Measurements from ENCODE around the gene ADAMTSL4.
A peak's percentile ranks its signal among the peaks of the same experiment; 100 is the strongest.

Gene ADAMTSL4

GRCh38 chr1:150548632-150549495, at the start of gene ADAMTSL4:
TSS of gene ADAMTSL4 (plus strand) at chr1:150549408. CDS start at chr1:150552289, 2,881 bp downstream.
- Mint-ChIP-seq H3K4me3 (peak within 1 kb of the TSS; percentile 80 to 83), H3K27ac (peak within 1 kb of the TSS; percentile 79), H3K27me3 (peaks cover 5 to 24% of the 10 kb centered on the region in 2 donors), H3K36me3 (no peaks in the 10 kb centered on the region), H3K9me3 (no peaks in the 10 kb centered on the region), H3K4me1 (peaks cover 29 to 49% of the 10 kb centered on the region in 2 donors)
- ATAC-seq (replicated peaks) = peak; percentile 77 to 79
- DNase-seq = peak; percentile 37

GRCh38 chr1:150505431-150505830, 43.8 kb upstream of the ADAMTSL4 start:
- no peaks in the 10 kb centered on the region for H3K9me3 Mint-ChIP-seq
- DNase-seq = no peak
- H3K4me1 Mint-ChIP-seq = peaks cover 8 to 14% of the 10 kb centered on the region in 2 donors
- peaks cover 56 to 60% of the 10 kb centered on the region in 2 donors for H3K36me3 Mint-ChIP-seq
- H3K27me3 Mint-ChIP-seq = no peaks in the 10 kb centered on the region
- no peak for ATAC-seq (replicated peaks)
- no peak overlapping the region for H3K4me3 Mint-ChIP-seq
- H3K27ac Mint-ChIP-seq = no peak overlapping the region

GRCh38 chr1:150507912-150508864, 41.0 kb upstream of the ADAMTSL4 start, which contains the start of gene ECM1:
TSS of gene ECM1 (plus strand) at chr1:150508109. CDS start at chr1:150508210, 101 bp downstream.
- Mint-ChIP-seq H3K9me3 (no peaks in the 10 kb centered on the region), H3K27me3 (no peaks in the 10 kb centered on the region), H3K27ac (peak within 1 kb of the TSS; percentile 66), H3K4me3 (no peak within 1 kb of the TSS), H3K4me1 (peaks cover 17 to 21% of the 10 kb centered on the region in 2 donors), H3K36me3 (peaks cover 62 to 68% of the 10 kb centered on the region in 2 donors)
- DNase-seq = no peak
- ATAC-seq (replicated peaks) = peak in 1 of 2 donors; percentile 18

GRCh38 chr1:150508982-150509381, 40.2 kb upstream of the ADAMTSL4 start:
- Mint-ChIP-seq H3K4me3 (no peak overlapping the region), H3K4me1 (peaks cover 19 to 24% of the 10 kb centered on the region in 2 donors), H3K27me3 (no peaks in the 10 kb centered on the region), H3K27ac (no peak overlapping the region), H3K36me3 (peaks cover 60 to 63% of the 10 kb centered on the region in 2 donors), H3K9me3 (no peaks in the 10 kb centered on the region)
- no peak for DNase-seq
- no peak for ATAC-seq (replicated peaks)

GRCh38 chr1:150511551-150511950, 37.7 kb upstream of the ADAMTSL4 start:
- DNase-seq (no peak), ATAC-seq (replicated peaks) (no peak)
- Mint-ChIP-seq H3K4me3 (no peak overlapping the region), H3K4me1 (peaks cover 35 to 43% of the 10 kb centered on the region in 2 donors), H3K36me3 (peaks cover 48 to 49% of the 10 kb centered on the region in 2 donors), H3K27me3 (no peaks in the 10 kb centered on the region), H3K27ac (no peak overlapping the region), H3K9me3 (no peaks in the 10 kb centered on the region)

GRCh38 chr1:150511985-150512660, 37.1 kb upstream of the ADAMTSL4 start:
- Mint-ChIP-seq H3K27ac (no peak overlapping the region), H3K4me1 (peaks cover 36 to 48% of the 10 kb centered on the region in 2 donors), H3K4me3 (no peak overlapping the region), H3K27me3 (no peaks in the 10 kb centered on the region), H3K36me3 (peaks cover 43% of the 10 kb centered on the region in 2 donors), H3K9me3 (no peaks in the 10 kb centered on the region)
- DNase-seq (no peak), ATAC-seq (replicated peaks) (no peak)

GRCh38 chr1:150512846-150513245, 36.4 kb upstream of the ADAMTSL4 start:
- peaks cover 38% of the 10 kb centered on the region in 2 donors for H3K36me3 Mint-ChIP-seq
- H3K4me3 Mint-ChIP-seq = no peak overlapping the region
- H3K9me3 Mint-ChIP-seq = no peaks in the 10 kb centered on the region
- peaks cover 41 to 56% of the 10 kb centered on the region in 2 donors for H3K4me1 Mint-ChIP-seq
- no peak overlapping the region for H3K27ac Mint-ChIP-seq
- no peak for ATAC-seq (replicated peaks)
- no peak for DNase-seq
- H3K27me3 Mint-ChIP-seq = no peaks in the 10 kb centered on the region

GRCh38 chr1:150513351-150513791, 35.8 kb upstream of the ADAMTSL4 start:
- H3K4me1 Mint-ChIP-seq = peaks cover 39 to 56% of the 10 kb centered on the region in 2 donors

GRCh38 chr1:150514260-150514659, 34.9 kb upstream of the ADAMTSL4 start:
- Mint-ChIP-seq H3K27me3 (no peaks in the 10 kb centered on the region), H3K36me3 (peaks cover 31 to 32% of the 10 kb centered on the region in 2 donors), H3K4me3 (peak overlapping the region; percentile 94 to 99), H3K4me1 (peaks cover 39 to 56% of the 10 kb centered on the region in 2 donors), H3K27ac (no peak overlapping the region), H3K9me3 (no peaks in the 10 kb centered on the region)
- no peak for ATAC-seq (replicated peaks)
- no peak for DNase-seq

More at GRCh38 chr1:150513351-150513791, 35.8 kb upstream of the ADAMTSL4 start:
- no peaks in the 10 kb centered on the region for H3K9me3 Mint-ChIP-seq
- no peak overlapping the region for H3K4me3 Mint-ChIP-seq
- DNase-seq (no peak), ATAC-seq (replicated peaks) (no peak)
- no peak overlapping the region for H3K27ac Mint-ChIP-seq
- no peaks in the 10 kb centered on the region for H3K27me3 Mint-ChIP-seq
- H3K36me3 Mint-ChIP-seq = peaks cover 34 to 36% of the 10 kb centered on the region in 2 donors

GRCh38 chr1:150514913-150515327, 34.3 kb upstream of the ADAMTSL4 start:
- Mint-ChIP-seq H3K4me1 (peaks cover 34 to 53% of the 10 kb centered on the region in 2 donors), H3K4me3 (peak overlapping the region; percentile 94 to 99), H3K27ac (peak overlapping the region; percentile 94), H3K9me3 (no peaks in the 10 kb centered on the region), H3K27me3 (no peaks in the 10 kb centered on the region), H3K36me3 (peaks cover 28 to 29% of the 10 kb centered on the region in 2 donors)
- DNase-seq = no peak
- peak; percentile 1 to 4 for ATAC-seq (replicated peaks)

GRCh38 chr1:150515328-150516049, 33.7 kb upstream of the ADAMTSL4 start, which contains the start of gene FALEC:
TSS of gene FALEC (plus strand) at chr1:150515752.
- no peaks in the 10 kb centered on the region for H3K27me3 Mint-ChIP-seq
- H3K27ac Mint-ChIP-seq = peak within 1 kb of the TSS; percentile 94
- DNase-seq (peak; percentile 94), ATAC-seq (replicated peaks) (peak; percentile 95 to 97)
- H3K9me3 Mint-ChIP-seq = no peaks in the 10 kb centered on the region
- peaks cover 29 to 47% of the 10 kb centered on the region in 2 donors for H3K4me1 Mint-ChIP-seq
- peak within 1 kb of the TSS; percentile 94 to 99 for H3K4me3 Mint-ChIP-seq
- H3K36me3 Mint-ChIP-seq = peaks cover 24% of the 10 kb centered on the region in 2 donors

- DNase-seq (no peak), ATAC-seq (replicated peaks) (peak; percentile 9 to 14)
- no peaks in the 10 kb centered on the region for H3K27me3 Mint-ChIP-seq
- peaks cover 25 to 43% of the 10 kb centered on the region in 2 donors for H3K4me1 Mint-ChIP-seq
- H3K4me3 Mint-ChIP-seq = peak overlapping the region; percentile 94 to 99
- H3K36me3 Mint-ChIP-seq = peaks cover 19 to 21% of the 10 kb centered on the region in 2 donors
- H3K9me3 Mint-ChIP-seq = no peaks in the 10 kb centered on the region
- H3K27ac Mint-ChIP-seq = peak overlapping the region; percentile 94
Measured at GRCh38 chr1:150516050-150516591, 33.1 kb upstream of the ADAMTSL4 start.

All from stimulated activated naive B cell treated with anti-CD40 and anti-IgM and Interleukin-4, amounts not matched to agents 10 μg/mL and 1 μg/mL and 100 μg/mL, for 72 hours (primary cell).